Gastrocnemius medialis (tissue), 4 donors: Measurements from ENCODE around the gene NPAS3. TPM values are rescaled to one million over a fixed set of nuclear protein-coding genes. Genes with fewer than 3 reads are reported as not detected.

Experiments
- ATAC-seq, 2 donors: fragments of 150-250 bp; one replicate each; pipeline ENCODE4 v1.9.1; 2016
- DNase-seq, 2 donors: peaks; one replicate each; pipeline ENCODE4 v3.0.0-alpha.2; 2019
- H3K27ac ChIP-seq, 4 donors: fragments of 200-600 bp; sonication (generic); 1 replicate in 1 of 4; 2 replicates in 3 of 4; pipeline ENCODE4 v1.5.1; 2016 to 2018; ENCODE audit warnings: mild to moderate bottlenecking in 2 of 4, moderate library complexity in 1 of 4
- H3K27me3 ChIP-seq, 3 donors: fragments of 200-600 bp; sonication (generic) in 2 of 3; 1 replicate in 1 of 3; 2 replicates in 2 of 3; pipeline versions ENCODE4 v1.5.1 to v1.6.0; 2016 to 2019; ENCODE audit warnings: mild to moderate bottlenecking in 1 of 3, moderate library complexity in 1 of 3
- H3K36me3 ChIP-seq, 2 donors: fragments of 200-600 bp; sonication (generic) in 1 of 2; one replicate each; pipeline ENCODE4 v1.5.1; 2017 to 2018
- H3K4me1 ChIP-seq, 2 donors: fragments of 200-600 bp; sonication (generic) in 1 of 2; one replicate each; pipeline ENCODE4 v1.5.1; 2016 to 2017; ENCODE audit warnings: mild to moderate bottlenecking in 2 of 2
- H3K4me3 ChIP-seq, 4 donors: fragments of 200-600 bp; sonication (generic) in 3 of 4; 1 replicate in 1 of 4; 2 replicates in 3 of 4; pipeline ENCODE4 v1.5.1; 2016 to 2019; ENCODE audit warnings: mild to moderate bottlenecking in 2 of 4
- H3K9me3 ChIP-seq, 3 donors: fragments of 200-600 bp; sonication (generic) in 2 of 3; 1 replicate in 1 of 3; 2 replicates in 2 of 3; pipeline ENCODE4 v1.5.1; 2016 to 2019
- CTCF ChIP-seq, 5 experiments: fragments of 450-650 bp in 3 of 5; fragments of 200-600 bp in 2 of 5; sonication (generic) in 2 of 5; IDR thresholded peaks in 4 of 5; conservative IDR thresholded peaks in 1 of 5; 1 replicate in 4 of 5; 2 replicates in 1 of 5; pipeline ENCODE4 v1.5.1; 2016 to 2019; ENCODE audit warnings: antibody characterized with exemption in 5 of 5, mild to moderate bottlenecking in 3 of 5, moderate library complexity in 3 of 5
- POLR2A ChIP-seq, 2 donors: fragments of 450-650 bp; IDR thresholded peaks; one replicate each; pipeline ENCODE4 v1.6.1; 2017; ENCODE audit warnings: antibody characterized with exemption in 2 of 2, mild to moderate bottlenecking in 2 of 2, moderate library complexity in 2 of 2
- in situ Hi-C, 4 donors: fragments of 200-750 bp; cut with MboI; loops; one replicate each; pipeline versions ENCODE4 v1.15.0 to v1.8.0; 2017; ENCODE audit warnings: low sequenced_read_pairs in 4 of 4
- intact Hi-C: fragments of 100-400 bp; cut with DNase I; formaldehyde crosslinking; loops from one replicate; pipeline ENCODE4 v1.15.1; 2023; ENCODE audit warnings: low total_unique reads
- total RNA-seq, 4 donors: library from RNA; depleted of rRNA; stranded (reverse); fragments of >200 nt; gene quantifications; one replicate each; pipeline versions ENCODE4 v1.1.0 to v1.2.3, GENCODE V29; 2016

Gene NPAS3
- total RNA-seq, 4 donors from 2014 or later, result 0.82 to 1.00 TPM; not detected in 2

DNA sequence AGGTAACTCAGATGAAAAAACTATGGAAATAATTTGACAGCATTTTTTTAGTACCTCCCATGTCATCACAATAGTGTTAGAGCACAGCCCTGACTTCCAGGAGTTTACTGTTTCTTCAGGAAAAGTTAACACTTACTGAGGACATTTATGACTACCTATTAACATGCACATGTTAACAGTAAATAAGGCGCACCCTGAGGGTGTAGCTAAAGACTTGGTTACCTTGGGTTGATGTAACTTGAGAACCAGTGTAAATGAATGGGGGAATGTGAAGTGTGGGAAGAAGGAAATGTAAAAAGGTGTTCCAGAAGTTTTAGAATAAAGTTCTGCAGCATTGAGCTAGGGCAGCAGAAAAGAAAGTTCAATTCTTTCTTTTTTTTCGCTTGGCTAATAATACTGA lies 646.0 kb downstream of the NPAS3 start:
- in situ Hi-C loops (no loop called here), intact Hi-C loops (no loop called here)
- Histone ChIP-seq H3K4me3 (no peak overlapping the region), H3K27ac (no peak overlapping the region), H3K27me3 (no peaks in the 10 kb centered on the region), H3K4me1 (no peaks in the 10 kb centered on the region), H3K9me3 (no peaks in the 10 kb centered on the region), H3K36me3 (no peaks in the 10 kb centered on the region)
- TF ChIP-seq POLR2A (IDR thresholded peaks at IDR 0.05) (no peak), CTCF (IDR thresholded peaks at IDR 0.05 in 4 of 5, conservative IDR thresholded peaks at IDR 0.05 in 1 of 5) (no peak)
- no peak for ATAC-seq
- no peak for DNase-seq

GRCh38 chr14:33586806-33587205 lies 648.1 kb downstream of the NPAS3 start:
- H3K27me3 ChIP-seq, result no peaks in the 10 kb centered on the region
- intact Hi-C loops, result no loop called here
- no peak for ATAC-seq

GRCh38 chr14:33587791-33588190 lies 649.1 kb downstream of the NPAS3 start:
- Histone ChIP-seq H3K36me3 (no peaks in the 10 kb centered on the region), H3K4me3 (no peak overlapping the region), H3K4me1 (no peaks in the 10 kb centered on the region), H3K9me3 (no peaks in the 10 kb centered on the region), H3K27ac (no peak overlapping the region), H3K27me3 (no peaks in the 10 kb centered on the region)
- intact Hi-C loops (no loop called here), in situ Hi-C loops (no loop called here)
- ATAC-seq (no peak), DNase-seq (no peak)
- TF ChIP-seq POLR2A (IDR thresholded peaks at IDR 0.05), result no peak
- no peak for TF ChIP-seq CTCF (IDR thresholded peaks at IDR 0.05 in 4 of 5, conservative IDR thresholded peaks at IDR 0.05 in 1 of 5)

More at GRCh38 chr14:33586806-33587205, 648.1 kb downstream of the NPAS3 start:
- in situ Hi-C loops, result no loop called here
- TF ChIP-seq CTCF (IDR thresholded peaks at IDR 0.05 in 4 of 5, conservative IDR thresholded peaks at IDR 0.05 in 1 of 5) (no peak), POLR2A (IDR thresholded peaks at IDR 0.05) (no peak)
- no peaks in the 10 kb centered on the region for H3K9me3 ChIP-seq
- H3K27ac ChIP-seq, result no peak overlapping the region
- H3K36me3 ChIP-seq, result no peaks in the 10 kb centered on the region
- no peak for DNase-seq
- H3K4me1 ChIP-seq, result no peaks in the 10 kb centered on the region
- H3K4me3 ChIP-seq, result no peak overlapping the region

- in situ Hi-C loops, result no loop called here
Observed at GRCh38 chr14:33588771-33589170, 650.1 kb downstream of the NPAS3 start.

More at GRCh38 chr14:33588771-33589170, 650.1 kb downstream of the NPAS3 start:
- no peak for ATAC-seq
- Histone ChIP-seq H3K4me3 (no peak overlapping the region), H3K4me1 (no peaks in the 10 kb centered on the region), H3K36me3 (no peaks in the 10 kb centered on the region), H3K27me3 (no peaks in the 10 kb centered on the region), H3K27ac (no peak overlapping the region), H3K9me3 (no peaks in the 10 kb centered on the region)
- intact Hi-C loops, result no loop called here
- TF ChIP-seq CTCF (IDR thresholded peaks at IDR 0.05 in 4 of 5, conservative IDR thresholded peaks at IDR 0.05 in 1 of 5), result no peak
- no peak for TF ChIP-seq POLR2A (IDR thresholded peaks at IDR 0.05)
- DNase-seq, result no peak
